ENCODE measurements around the gene COG8.

- no peak for TF ChIP-seq EZH2 (IDR thresholded peaks at IDR 0.05; ENCODE audit: insufficient read depth, low read length)
- TF ChIP-seq, protein P1, sequence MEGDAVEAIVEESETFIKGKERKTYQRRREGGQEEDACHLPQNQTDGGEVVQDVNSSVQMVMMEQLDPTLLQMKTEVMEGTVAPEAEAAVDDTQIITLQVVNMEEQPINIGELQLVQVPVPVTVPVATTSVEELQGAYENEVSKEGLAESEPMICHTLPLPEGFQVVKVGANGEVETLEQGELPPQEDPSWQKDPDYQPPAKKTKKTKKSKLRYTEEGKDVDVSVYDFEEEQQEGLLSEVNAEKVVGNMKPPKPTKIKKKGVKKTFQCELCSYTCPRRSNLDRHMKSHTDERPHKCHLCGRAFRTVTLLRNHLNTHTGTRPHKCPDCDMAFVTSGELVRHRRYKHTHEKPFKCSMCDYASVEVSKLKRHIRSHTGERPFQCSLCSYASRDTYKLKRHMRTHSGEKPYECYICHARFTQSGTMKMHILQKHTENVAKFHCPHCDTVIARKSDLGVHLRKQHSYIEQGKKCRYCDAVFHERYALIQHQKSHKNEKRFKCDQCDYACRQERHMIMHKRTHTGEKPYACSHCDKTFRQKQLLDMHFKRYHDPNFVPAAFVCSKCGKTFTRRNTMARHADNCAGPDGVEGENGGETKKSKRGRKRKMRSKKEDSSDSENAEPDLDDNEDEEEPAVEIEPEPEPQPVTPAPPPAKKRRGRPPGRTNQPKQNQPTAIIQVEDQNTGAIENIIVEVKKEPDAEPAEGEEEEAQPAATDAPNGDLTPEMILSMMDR (IDR thresholded peaks at IDR 0.05; ENCODE audit: insufficient read depth, low read depth, low read length), result no peak
Observed at GRCh38 chr16:69302301-69302700, 37.1 kb downstream of the COG8 start.

All from astrocyte (in vitro differentiated cells and primary cell).